Parietal lobe (tissue), 1 donor: ENCODE results near the gene TES. TPM values are rescaled to one million over a fixed set of nuclear protein-coding genes. Genes with fewer than 3 reads are reported as not detected.

Source experiments
- total RNA-seq: library from RNA; depleted of rRNA; stranded (reverse); fragments of >200 nt; gene quantifications from one replicate; pipeline ENCODE4 v1.2.3, GENCODE V29; 2014

Gene TES
- total RNA-seq = 11.3 TPM

GRCh38 chr7:116210345-116211005 is at the start of gene TES:
TES (plus strand) TSS chr7:116210539; CDS start chr7:116210708, 169 bp downstream.

Other genes with a start within 250 kb of the TES start
- 0.63 TPM for gene TFEC, start 179.8 kb upstream of the TES start, total RNA-seq